GM21526 (cell line): ENCODE data around the gene RAB10.
"Not testable (repeated sequence)": the region's sequence is repeated elsewhere in the genome, so short reads cannot be mapped to it uniquely, and the experiment has no call there.

Experiments used
- ATAC-seq: cut with Tn5 transposase; IDR thresholded peaks from one replicate; pipeline ENCODE4 v1.9.1; 2021; ENCODE audit warnings: moderate library complexity; ENCODE audit not compliant: unreplicated experiment, low FRiP score

The RAB10 gene

GRCh38 chr2:26033818-26034636 lies at the start of gene RAB10:
Gene RAB10, plus strand, starts transcription at chr2:26034084. Its CDS starts 525 bp downstream, at chr2:26034609.
- ATAC-seq: peak; percentile 81

DNA sequence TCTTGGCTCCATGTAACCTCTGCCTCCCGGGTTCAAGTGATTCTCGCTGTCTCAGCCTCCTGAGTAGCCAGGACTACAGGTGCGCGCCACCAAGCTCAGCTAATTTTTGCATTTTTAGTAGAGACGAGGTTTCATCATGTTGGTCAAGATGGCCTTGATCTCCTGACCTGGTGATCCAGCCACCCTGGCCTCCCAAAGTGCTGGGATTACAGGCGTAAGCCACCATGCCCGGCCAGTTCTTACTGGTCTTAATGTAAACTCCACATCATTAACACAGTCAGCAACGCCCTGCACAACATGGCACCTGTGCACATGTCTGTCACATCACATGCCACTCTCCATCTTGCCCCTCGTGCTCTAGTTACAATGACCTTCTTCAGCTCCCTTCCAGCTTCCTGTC lies 45.8 kb upstream of the RAB10 start:
- ATAC-seq: no peak

DNA sequence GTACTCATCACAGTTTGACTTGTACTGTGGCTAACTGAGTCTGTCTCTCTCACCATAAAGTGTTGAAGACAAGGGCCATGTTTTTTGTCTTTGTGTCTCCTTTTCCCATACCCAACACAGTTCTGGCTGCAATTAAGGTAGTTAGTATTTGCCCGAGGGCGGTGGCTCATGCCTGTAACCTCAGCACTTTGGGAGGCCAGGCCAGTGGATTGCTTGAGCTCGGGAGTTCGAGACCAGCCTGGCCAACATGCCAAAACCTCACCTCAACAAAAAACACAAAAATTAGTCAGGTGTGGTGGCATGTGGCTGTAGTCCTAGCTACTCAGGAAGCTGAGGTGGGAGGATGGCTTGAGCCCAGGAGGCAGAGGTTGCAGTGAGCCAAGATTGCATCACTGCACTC lies 44.7 kb upstream of the RAB10 start:
- ATAC-seq: no peak

DNA sequence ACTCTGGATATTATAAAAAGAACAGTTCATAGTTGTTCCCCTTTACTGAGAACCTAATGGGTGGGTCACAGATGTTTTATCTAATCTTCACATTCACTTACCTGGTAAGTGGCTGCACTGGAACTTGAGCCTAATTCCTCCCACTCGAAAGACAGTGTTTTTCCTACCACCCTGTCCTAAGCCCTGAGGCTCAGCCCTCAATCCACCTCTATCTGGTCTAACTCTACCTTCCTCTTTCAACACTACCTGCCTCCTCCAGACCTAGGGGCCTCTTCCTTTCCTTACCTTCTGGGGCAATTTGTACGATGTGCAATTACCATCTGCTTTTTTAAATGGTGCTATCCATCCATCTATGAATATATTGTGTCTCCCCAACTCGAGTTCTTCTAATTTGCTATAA lies 41.9 kb upstream of the RAB10 start:
- no peak for ATAC-seq

GRCh38 chr2:25992556-25992955 lies 41.3 kb upstream of the RAB10 start:
- no peak for ATAC-seq

DNA sequence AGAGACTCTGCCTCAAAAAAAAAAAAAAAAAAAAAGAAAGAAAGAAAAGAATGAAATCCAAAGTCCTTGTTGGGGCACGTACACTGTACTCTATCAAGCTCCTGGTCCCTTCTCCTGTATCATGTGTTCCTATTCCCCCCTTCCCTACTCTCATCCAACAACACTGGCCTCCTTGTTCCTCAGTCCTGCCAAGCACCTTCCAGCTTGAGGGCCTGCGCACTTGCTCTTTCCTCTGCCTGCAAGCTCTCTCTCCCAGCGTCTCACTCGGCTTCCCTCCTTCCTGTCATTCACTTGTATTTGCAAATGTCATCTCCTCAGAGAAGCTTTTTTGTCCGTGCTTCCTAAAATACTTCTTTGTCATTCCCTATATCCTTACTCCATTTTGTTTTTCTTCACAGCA lies 40.8 kb upstream of the RAB10 start:
- ATAC-seq: no peak

GRCh38 chr2:25994509-25994908 lies 39.4 kb upstream of the RAB10 start:
- no peak for ATAC-seq

DNA sequence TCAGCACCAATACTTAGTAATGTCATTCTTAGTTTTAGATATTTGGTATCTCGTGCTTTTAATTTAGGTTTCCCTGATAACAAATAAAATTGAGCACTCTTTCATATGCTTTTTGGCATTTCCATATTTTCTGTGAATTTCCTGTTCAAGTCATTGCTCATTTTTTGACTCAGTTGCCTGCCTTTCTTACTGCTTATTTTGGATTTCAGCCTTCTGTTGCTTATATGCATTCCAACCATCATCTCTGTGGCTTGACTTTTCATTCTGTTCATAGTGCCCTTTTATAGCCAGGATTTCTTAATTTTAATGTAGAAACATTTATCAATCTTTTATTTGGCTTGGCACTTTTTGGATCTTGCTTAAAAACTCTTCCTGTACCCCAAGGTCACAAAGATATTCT lies 37.0 kb upstream of the RAB10 start:
- ATAC-seq: no peak

- ATAC-seq: not testable (repeated sequence)
Measured at GRCh38 chr2:25998816-25999383, 35.0 kb upstream of the RAB10 start.

GRCh38 chr2:25999406-25999805 lies 34.5 kb upstream of the RAB10 start:
- not testable (repeated sequence) for ATAC-seq

GRCh38 chr2:26000561-26001082 lies 33.3 kb upstream of the RAB10 start:
- ATAC-seq: no peak

DNA sequence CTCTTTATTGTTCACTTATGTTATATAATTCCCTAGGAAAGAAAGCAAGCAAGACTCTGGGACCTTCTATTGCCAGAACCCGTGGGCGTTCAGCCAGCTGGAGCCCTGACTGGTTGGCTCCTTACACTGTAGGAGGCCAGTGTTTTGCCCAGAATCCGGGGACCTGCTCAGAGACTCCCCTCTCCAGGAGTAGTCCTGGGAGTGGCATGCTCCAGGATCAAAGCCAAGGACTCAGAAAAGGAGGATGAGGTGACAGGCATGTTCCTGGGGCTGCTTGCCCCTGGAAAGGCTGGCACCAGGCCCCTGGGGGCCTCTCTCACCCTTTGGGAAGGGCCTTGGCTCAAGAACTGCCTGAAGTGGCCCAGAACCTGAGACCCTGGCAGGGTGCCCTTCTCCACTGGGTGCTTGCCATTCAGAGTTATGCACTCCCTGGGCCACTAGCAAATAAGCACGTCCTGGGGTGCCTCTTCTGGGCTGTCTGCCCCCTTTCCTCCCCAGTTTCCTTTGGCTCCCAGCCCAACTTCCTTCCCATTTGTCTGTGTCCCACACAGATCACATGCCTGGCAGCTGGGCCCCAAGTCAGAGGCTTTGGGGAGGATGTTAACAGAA lies 32.0 kb upstream of the RAB10 start:
- no peak for ATAC-seq

GRCh38 chr2:26002632-26003310 lies 31.1 kb upstream of the RAB10 start:
- ATAC-seq: no peak

DNA sequence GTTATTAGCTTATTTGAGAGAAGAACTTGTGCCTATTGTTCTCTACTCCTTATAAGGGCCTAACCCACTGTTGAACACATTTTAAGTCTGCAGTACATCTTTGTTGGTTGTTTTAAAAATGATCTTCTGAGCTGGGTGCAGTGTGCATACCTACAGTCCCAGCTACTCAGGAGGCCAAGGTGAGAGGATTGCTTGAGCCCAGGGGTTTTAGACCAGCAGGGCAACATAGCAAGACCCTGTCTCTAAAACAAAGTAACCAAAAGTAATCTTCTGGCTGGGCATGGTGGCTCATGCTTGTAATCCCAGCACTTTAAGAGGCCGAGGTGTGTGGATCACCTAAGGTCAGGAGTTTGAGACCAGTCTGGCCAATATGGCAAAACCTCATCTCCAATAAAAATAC lies 25.8 kb upstream of the RAB10 start:
- ATAC-seq: no peak

DNA sequence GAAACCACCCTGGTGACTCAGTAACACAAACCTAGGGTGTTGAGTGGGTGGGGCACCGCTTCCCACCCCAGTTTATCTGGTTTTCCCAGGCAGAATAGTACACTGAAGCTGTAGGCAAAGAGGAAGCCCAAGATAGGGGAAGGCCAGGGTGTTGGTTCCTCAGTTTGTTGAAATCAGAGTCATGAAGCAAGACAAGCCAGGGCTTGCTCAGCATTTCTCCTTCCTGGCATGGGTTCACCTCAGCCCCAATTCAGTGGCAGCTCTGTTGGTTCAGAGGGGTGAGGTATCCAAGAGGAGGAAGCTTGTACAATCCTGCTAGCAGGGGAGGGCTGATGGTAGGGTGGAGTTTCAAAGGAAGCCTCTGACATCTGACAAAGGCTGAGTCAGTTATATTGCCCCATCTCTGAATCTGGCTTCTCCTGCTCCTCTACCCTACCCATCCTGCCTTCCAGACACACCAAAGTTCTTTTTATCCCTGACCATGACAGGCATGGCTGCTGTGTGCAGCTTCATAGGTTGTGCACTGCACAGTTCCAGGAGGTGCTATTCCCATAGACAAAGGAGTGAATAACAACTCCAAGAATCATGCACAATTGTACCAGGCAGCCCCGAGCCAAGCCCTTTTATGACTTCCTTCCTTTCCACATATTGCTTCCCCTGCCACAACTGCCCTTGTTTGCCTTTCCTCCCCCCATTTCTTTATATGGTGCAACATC lies 24.9 kb upstream of the RAB10 start:
- no peak for ATAC-seq

DNA sequence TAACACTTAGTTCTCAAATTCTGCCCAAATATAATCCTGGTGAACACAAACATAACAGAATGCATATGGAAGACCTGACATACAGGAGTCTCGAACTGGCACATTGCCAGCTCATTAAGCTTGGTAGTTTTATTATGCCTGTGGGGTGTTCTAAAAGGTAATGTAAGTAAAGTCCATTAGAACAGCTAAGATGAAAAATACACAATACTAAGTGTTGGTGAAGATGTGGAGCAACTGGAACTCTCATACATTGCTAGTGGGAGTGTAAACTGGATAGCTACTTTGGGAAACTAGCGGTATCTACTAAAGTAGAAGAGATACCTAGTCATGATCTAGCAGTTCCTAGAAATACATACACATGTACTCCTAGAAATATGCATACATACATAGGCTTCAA lies 24.3 kb upstream of the RAB10 start:
- no peak for ATAC-seq

DNA sequence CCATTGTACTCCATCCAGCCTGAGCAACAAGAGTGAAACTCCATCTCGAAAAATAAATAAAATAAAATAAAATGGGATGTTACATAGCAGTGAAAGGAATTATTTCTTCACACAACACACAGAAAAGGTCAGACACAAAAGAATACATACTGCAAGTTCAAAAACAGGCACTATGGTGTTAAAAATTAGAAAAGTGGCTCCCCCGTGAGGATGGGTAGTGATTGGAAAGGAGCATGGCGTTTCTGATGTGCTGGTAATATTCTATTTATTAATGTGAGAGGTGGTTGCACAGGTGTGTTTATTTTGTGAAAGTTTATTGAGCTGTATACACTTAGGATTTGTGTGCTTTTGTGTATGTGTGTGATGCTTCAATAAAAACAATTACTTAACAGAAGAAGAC lies 22.9 kb upstream of the RAB10 start:
- no peak for ATAC-seq

- no peak for ATAC-seq
Measured at GRCh38 chr2:26011609-26011989, 22.3 kb upstream of the RAB10 start.

DNA sequence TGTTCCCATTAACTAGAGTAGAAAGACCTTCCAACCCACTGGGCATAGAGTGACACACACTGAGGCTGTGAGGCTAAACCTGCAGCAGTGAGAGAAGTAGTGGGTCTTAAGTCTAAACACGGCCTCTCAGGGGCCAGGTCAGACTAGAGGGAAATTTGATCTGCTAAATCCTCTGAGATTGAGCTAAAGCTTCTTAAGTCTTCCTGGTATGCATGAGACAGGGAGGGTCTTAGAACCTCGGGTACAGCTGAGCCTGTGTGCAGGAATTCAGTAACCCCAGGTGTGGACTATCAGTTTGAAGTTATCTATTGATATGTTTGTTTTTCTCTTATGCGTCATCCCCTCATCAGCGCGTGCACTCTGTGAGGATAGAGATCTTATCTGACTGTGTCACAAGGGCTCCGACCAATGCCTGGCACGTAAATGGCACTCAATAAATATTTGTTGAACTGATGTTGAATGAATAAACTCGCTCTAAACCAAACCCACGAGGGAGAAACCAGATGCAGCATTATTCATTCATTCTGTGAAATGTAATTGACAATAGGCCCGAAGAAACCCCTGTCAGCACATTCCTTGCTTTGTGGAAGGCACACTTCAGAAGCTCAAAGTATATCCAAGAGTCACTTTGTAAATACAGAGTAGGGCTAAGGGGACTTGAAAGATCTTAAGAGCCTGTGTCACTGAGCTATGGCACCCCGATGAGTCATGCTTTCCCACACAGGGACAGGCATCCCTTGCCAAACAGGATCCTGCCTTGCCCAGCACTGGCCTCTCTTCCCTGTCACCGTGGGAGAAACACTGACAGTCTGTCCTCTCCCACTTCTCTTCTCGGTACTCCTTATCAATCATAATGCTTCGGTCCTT lies 21.7 kb upstream of the RAB10 start:
- no peak for ATAC-seq

DNA sequence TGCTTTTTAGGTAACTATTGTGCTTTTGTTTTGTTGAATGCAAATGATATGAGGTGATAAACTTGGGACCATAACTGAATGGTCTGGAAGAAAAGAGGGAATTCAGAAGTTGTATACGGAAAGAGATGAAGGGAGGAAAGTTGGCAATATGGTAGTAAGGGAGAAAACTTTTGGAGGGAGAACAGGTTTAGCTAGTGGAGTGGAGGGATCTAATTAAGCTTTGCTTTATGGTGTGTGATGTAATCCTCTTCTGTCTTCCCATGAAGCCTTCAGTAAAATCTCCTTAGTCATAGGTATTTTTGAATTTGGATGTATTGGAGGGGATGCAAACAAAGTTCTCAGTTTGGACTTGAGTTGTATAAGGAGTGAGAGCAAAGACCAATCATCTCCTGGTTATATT lies 20.2 kb upstream of the RAB10 start:
- no peak for ATAC-seq
